Cardiac fibroblast (primary cell): ENCODE results near the gene KDF1.
"Not testable (repeated sequence)": the region's sequence is repeated elsewhere in the genome, so short reads cannot be mapped to it uniquely, and the experiment has no call there.

Experiments used
- DNase-seq, 2 donors: peaks; one replicate each; pipeline versions ENCODE4 v3.0.0 to v3.0.0-alpha.2; 2010; ENCODE audit warnings: low read depth in 2 of 2
- H3K4me3 ChIP-seq, 2 donors: replicated peaks in 1 of 2; 1 replicate in 1 of 2; 2 replicates in 1 of 2; pipeline ENCODE4 v1.5.1; 2011; ENCODE audit warnings: low read depth in 2 of 2, low read length in 2 of 2, mild to moderate bottlenecking in 2 of 2, moderate library complexity in 1 of 2
- CTCF ChIP-seq: IDR thresholded peaks from one replicate; pipeline ENCODE4 v1.5.1; 2011; ENCODE audit warnings: low read depth, mild to moderate bottlenecking, low read length, inconsistent platforms

Gene KDF1

GRCh38 chr1:26951216-26951615 is 9.1 kb downstream of the KDF1 start:
- no peak for DNase-seq
- TF ChIP-seq CTCF: no peak
- H3K4me3 ChIP-seq: no peak overlapping the region

GRCh38 chr1:26950602-26951001 is 9.7 kb downstream of the KDF1 start:
- no peak for DNase-seq
- no peak overlapping the region for H3K4me3 ChIP-seq
- TF ChIP-seq CTCF: no peak

GRCh38 chr1:26949926-26950319 is 10.3 kb downstream of the KDF1 start:
- TF ChIP-seq CTCF: no peak
- DNase-seq: no peak
- H3K4me3 ChIP-seq: no peak overlapping the region

- peak in 1 of 2 donors; percentile 55 for DNase-seq
- no peak overlapping the region for H3K4me3 ChIP-seq
- no peak for TF ChIP-seq CTCF
Observed at GRCh38 chr1:26949266-26949925, 10.9 kb downstream of the KDF1 start.

GRCh38 chr1:26948725-26949057 is 11.6 kb downstream of the KDF1 start:
- not testable (repeated sequence) for DNase-seq, H3K4me3 ChIP-seq

GRCh38 chr1:26946270-26946669 is 14.0 kb downstream of the KDF1 start:
- TF ChIP-seq CTCF: no peak
- peak in 1 of 2 donors; percentile 11 for DNase-seq

GRCh38 chr1:26945728-26946127 is 14.5 kb downstream of the KDF1 start:
- no peak overlapping the region for H3K4me3 ChIP-seq
- no peak for DNase-seq
- TF ChIP-seq CTCF: no peak

More at GRCh38 chr1:26946270-26946669, 14.0 kb downstream of the KDF1 start:
- no peak overlapping the region for H3K4me3 ChIP-seq
